RKO (cell line): Measurements from ENCODE around the gene SFXN5.

ENCODE experiments used
- DNase-seq: peaks from one replicate; pipeline ENCODE4 v3.0.0-alpha.2; 2016; ENCODE audit warnings: low spot score

The SFXN5 gene

GRCh38 chr2:73020657-73021370, 50.7 kb downstream of the SFXN5 start:
- DNase-seq, result no peak

DNA sequence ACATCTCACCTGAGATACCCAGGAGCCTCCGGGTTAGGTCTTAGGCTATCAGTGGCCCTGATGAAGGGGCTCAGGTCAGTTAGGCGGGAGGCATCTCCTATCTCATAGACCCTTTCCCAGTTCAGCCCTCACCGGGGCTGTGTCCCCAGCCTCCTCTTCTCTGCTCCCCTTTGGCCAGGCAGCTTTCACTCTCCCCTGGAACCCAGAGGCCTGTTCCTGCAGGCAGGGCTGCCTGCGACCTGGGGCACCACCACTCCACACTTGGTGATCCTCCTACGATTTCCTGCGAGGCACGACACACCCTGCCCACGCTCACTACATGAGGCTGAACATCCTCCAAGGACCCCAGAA, 51.2 kb downstream of the SFXN5 start:
- DNase-seq, result no peak

DNA sequence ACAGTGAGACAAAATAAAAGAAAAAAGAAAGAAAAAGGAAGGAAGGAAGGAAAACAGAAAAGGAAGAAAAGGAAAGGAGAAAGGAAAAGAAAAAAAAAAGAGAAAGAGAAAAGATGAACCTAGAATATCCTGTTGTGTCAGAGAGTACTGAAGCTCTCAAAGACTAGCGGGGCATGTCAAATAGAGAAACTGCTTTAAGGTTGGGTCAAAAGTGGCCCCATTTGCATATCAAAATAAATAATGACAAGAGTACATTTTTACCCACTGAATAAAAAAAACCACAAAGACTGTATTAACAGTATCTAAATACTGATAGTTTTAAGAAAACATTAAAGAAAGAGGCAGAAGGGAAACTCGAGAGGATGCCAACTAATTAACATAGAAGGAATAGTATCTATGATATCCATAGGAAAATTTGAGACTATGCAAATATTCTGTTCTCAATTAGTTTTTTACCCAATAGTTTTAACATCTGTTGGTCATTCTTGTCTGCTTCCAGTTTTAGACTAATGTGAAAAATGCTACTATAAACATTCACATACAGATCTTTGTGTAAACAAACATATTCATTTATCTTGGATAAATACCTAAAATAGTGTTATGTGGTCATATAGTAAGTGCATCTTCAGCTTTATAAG, 53.2 kb downstream of the SFXN5 start:
- no peak for DNase-seq

GRCh38 chr2:73013936-73014335, 57.6 kb downstream of the SFXN5 start:
- peak; percentile 18 for DNase-seq

DNA sequence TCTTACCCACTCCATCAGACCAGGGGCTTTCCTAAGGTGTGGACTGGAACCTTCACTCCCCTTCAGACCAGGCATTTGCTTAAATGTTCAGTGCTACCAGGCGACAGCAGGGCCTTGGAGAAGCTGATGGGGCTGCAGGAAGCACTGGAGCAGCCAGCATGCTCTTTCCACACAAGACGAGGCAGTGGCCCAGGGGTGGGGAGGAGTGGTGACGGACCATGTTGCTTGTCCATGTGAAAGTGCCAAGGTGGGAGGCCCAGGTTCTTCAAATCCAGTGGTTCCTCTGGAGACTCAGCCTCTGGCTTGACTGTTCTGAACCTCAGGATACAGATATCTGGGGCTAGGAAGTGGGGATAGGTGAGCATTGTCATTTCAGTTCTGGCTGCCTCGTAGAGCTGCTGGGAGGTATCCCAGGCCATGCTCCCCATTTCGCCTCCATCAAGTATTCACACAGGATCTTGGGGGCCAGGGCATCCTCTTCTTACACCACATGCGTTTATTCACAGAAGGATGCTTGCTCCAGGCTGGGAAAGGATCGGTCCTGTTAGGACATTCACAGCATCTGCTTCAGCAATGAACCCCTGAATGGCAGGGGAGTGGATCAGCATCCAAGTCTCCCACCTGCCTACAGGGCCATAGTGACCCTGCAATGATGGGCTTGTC, 62.2 kb downstream of the SFXN5 start:
- no peak for DNase-seq

DNA sequence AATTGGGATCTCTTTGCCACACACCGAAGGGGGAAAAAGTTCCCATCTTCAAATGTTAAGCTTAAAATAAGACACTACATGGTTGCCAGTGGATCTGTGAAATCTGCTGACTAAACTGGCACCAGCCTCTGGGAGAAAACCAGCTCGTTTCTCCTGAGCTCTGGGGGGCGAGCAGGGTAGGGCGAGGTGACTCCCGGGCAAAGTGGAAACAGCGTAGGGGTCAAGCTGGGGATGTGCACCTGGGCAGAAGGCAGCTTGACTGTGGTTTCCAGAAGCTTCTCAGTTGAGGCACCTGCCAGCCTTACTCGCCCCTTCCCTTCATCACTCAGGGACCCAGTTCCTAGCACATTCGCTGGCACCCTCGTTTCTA, 62.8 kb downstream of the SFXN5 start:
- DNase-seq, result no peak

GRCh38 chr2:73007991-73008765, 63.3 kb downstream of the SFXN5 start:
- DNase-seq, result no peak

GRCh38 chr2:73006969-73007710, 64.4 kb downstream of the SFXN5 start:
- DNase-seq, result no peak

DNA sequence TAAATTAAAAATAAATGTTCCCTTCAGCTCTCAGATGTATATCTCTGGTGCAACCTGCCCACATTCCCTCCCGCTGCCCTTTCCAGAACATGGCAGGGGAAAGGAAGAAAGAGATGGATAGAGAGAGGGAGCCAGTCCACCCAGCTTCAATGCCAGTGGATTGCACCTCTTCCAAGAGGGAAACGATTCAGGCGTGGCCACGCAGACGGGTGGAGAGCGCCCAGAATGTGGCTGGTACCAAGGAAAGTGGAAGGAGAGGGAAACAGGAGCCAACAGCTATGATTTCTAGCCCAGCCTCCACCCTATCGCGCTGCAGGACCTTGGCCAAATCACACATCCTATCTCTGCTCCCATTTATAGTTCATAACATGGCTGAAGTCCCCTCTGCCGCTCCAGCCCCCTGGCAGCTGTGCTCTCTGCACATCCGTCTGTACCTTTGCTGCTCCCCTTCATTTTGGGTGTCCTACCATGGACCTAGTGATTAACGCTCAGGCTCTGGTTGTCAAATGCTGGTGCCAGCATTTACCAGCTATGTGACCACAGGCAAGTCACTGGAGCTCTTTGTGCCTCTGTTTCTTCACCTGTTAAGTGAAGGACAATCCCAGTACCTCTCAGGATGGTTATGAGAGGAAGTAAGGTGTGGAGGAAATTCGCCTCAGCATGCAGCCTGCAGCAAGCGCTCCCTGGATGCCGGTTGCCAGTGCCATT, 66.5 kb downstream of the SFXN5 start:
- no peak for DNase-seq

DNA sequence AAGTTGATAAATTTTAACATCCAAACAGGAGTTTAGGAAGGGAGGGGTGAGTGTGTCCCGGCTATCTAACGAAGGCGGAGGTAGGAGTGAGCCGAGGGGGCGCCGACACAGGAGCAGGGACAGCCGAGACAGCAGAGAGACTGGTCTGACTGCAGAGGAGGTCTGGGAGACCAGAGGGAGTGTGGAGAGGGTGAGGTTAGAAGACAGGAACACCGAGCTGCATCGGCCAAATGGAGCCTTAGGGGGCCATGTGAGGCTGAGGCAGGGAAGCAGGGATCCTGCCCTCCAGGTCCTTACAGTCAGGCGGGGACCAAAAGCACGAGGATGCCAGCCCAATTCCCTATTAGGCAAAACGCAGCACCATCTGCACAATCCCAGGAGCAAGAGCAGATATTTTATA, 67.0 kb downstream of the SFXN5 start:
- no peak for DNase-seq

GRCh38 chr2:73003027-73003426, 68.5 kb downstream of the SFXN5 start:
- DNase-seq, result no peak

DNA sequence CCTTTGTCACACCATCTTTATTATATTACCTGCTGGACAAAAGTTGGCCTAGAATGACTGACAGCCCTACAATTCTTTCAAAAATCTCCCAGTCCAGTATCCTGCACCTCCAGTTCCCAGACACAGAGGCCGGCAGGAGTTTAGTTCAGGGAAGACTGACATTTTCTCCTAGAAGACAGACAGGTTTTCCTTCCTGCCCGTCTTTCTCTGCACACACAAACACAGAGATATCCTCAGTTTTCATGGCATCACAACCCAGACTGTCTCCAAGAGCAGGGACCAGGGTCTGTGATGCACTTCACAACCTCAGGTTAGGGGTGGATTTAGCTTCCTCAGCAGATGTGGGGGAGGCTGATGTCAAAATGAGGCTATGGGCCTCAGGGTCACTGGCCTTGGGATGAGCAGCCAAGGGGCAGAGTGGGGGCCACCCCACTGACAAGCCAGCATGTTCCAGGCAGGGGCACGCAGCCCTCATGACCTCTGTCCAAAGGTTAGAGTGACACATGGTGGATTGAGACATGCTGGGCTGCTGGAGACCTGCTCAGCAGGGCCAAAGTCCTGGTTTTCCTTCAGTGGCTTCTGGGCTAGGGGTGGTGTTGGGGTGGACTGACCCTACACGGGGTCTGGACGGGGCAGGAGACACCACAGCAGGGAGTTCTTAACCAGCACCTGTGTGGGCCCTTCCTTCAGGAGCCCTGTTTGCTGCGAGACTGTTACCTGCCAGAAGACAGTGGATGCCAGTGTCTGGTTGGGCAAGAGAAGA, 70.5 kb downstream of the SFXN5 start:
- DNase-seq, result no peak

DNA sequence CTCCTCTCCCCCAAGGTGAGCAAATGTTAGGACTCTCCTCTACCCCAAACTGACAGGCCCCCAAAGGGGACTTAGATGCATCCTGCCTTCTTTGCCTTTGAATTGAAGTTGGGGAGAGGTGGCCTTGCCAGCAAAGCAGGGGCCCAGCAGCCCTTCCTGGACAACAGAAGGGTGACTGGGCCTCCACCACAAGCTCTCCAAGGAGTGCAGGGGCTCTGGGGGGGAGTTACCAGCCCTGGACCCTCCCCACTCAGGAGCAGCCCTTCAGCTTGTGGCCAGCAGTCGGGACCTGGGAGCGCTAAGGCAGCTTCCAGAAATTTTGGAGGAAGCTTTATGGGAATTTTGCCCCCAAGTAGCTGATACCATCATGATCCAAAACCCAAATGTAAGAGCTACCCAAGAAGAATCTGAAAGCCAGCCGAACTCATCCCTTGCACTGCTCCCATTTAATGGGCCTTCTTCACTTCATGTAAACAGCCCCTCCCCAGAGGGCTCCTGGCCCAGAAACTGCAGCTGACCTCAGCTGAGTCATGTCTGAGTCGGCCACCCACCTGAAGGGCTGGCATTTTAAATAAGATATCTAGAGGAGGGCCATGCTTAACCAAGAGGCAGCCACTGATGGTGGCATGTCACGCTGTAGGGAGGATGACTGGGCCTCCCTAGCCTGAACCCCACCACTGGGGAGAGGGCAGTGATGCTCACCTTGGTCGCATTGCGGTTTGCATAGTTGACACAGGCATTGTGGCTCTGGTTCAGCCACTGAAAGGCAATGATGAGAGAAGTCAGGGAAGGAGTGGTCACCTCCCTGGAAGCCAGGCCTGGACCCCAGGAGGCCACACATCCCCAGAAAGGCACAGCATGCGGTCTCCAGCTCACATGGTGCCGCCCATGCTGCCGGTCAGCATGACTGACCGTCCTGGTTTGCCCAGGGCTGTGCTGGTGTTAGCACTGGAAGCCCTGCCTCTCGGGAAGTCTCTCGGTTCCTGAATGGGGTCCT, 71.5 kb downstream of the SFXN5 start:
- DNase-seq, result no peak

DNA sequence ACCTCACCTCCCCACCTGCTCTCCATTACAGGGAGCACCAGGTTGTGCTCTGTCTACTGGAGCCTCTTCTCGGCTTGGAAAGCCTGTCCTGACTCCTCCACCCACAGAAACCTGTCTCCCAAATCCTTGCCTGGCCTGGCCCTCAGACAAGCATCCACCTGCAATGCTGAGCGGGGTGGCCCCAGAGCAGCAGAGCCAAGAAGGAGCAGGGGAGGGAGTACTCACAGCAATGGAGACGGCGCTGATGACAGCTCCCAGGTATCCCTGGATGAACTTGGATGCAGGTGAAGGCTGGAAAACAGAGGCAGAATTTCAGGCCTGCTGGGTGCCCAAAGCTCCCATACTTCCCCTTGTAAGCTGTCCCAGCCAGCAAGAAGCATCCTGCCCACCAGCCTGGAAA, 72.8 kb downstream of the SFXN5 start:
- DNase-seq, result no peak

- DNase-seq, result no peak
These were observed 73.3 kb downstream of the SFXN5 start for GRCh38 chr2:72998234-72998651.

DNA sequence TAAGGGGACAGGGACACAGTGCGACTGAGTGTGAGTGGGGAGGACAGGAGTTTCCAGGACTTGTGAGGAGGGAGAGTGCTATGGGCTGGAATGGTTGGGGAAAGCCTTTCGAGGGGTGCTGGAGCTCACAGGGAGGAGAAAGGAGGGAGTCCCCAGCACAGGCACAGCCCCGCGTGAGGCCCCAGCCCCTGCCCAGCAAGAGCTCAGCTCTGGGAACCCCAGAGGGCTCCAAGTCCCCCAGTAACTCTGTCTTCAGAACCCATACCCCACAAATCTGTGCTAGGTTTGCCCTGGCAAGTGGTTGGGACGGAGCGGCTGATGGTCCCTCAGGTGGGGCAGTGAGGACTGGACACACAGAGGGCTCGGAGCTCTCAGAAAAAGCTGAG, 75.4 kb downstream of the SFXN5 start:
- no peak for DNase-seq

- no peak for DNase-seq
These were observed 75.9 kb downstream of the SFXN5 start for GRCh38 chr2:72995430-72996116.

DNA sequence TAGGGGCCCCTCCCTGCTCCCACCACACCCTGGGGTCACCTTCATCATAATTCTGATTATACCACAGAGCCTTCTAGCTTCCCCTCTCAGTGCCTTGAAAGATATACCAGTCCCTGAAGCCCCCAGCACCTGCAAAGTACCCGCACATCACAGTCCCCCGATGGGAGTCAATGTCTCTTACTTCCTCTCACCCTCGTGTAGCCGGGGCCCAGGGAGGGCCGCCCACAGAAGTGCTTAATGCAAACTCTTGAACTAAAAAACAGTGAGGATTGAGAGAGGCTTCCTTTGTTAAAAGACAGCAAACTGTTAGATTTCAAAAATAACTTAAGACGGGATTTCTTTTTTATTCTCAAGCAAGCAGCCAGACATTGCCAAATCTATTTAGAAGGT, 76.5 kb downstream of the SFXN5 start:
- DNase-seq, result no peak
